Ascending aorta (tissue), 2 donors: Measurements from ENCODE around the gene PPIL1. TPM values are rescaled to one million over a fixed set of nuclear protein-coding genes. Genes with fewer than 3 reads are reported as not detected.

ENCODE experiments used
- DNase-seq, 2 donors: peaks; one replicate each; pipeline ENCODE4 v3.0.0-alpha.2; 2019; ENCODE audit warnings: low spot score in 2 of 2
- H3K27ac ChIP-seq, 2 donors: fragments of 200-600 bp; sonication (generic); one replicate each; pipeline ENCODE4 v1.5.1; 2016 to 2017; ENCODE audit warnings: mild to moderate bottlenecking in 1 of 2
- H3K27me3 ChIP-seq: fragments of 200-600 bp; sonication (generic); one replicate; pipeline ENCODE4 v1.5.1; 2017
- H3K36me3 ChIP-seq, 2 donors: fragments of 200-600 bp; sonication (generic); one replicate each; pipeline ENCODE4 v1.5.1; 2016
- H3K4me1 ChIP-seq, 2 donors: fragments of 200-600 bp; sonication (generic); one replicate each; pipeline ENCODE4 v1.5.1; 2016 to 2017; ENCODE audit warnings: mild to moderate bottlenecking in 1 of 2
- H3K4me3 ChIP-seq, 2 donors: fragments of 200-600 bp; sonication (generic); one replicate each; pipeline ENCODE4 v1.5.1; 2016 to 2017; ENCODE audit warnings: mild to moderate bottlenecking in 1 of 2
- H3K9me3 ChIP-seq, 2 donors: fragments of 200-600 bp; sonication (generic); one replicate each; pipeline ENCODE4 v1.5.1; 2016
- CTCF ChIP-seq, 3 experiments: fragments of 200-600 bp in 2 of 3; fragments of 450-650 bp in 1 of 3; sonication (generic) in 2 of 3; IDR thresholded peaks; one replicate each; pipeline ENCODE4 v1.5.1; 2016 to 2019; ENCODE audit warnings: antibody characterized with exemption in 3 of 3, mild to moderate bottlenecking in 1 of 3, moderate library complexity in 1 of 3
- intact Hi-C: fragments of 100-400 bp; cut with DNase I; formaldehyde crosslinking; loops from one replicate; pipeline ENCODE4 v1.15.1; 2023
- total RNA-seq: library from RNA; depleted of rRNA; stranded (reverse); fragments of >200 nt; gene quantifications from one replicate; pipeline ENCODE4 v1.1.0, GENCODE V29; 2016

The PPIL1 gene
- total RNA-seq, 1 donor from 2014 or later = 24.2 TPM

GRCh38 chr6:36912030-36912454 is 37.4 kb upstream of the PPIL1 start:
- H3K9me3 ChIP-seq = no peaks in the 10 kb centered on the region
- H3K27ac ChIP-seq = no peak overlapping the region
- no peak overlapping the region for H3K4me3 ChIP-seq
- no peak for DNase-seq
- intact Hi-C loops = no loop called here
- TF ChIP-seq CTCF (IDR thresholded peaks at IDR 0.05) = no peak
- H3K36me3 ChIP-seq = peaks cover 25 to 44% of the 10 kb centered on the region in 2 donors
- no peaks in the 10 kb centered on the region for H3K27me3 ChIP-seq
- H3K4me1 ChIP-seq = peaks cover 3 to 19% of the 10 kb centered on the region in 2 donors

- Histone ChIP-seq H3K27me3 (no peaks in the 10 kb centered on the region), H3K4me3 (no peak overlapping the region), H3K36me3 (peaks cover 14 to 29% of the 10 kb centered on the region in 2 donors), H3K4me1 (peaks cover 3 to 25% of the 10 kb centered on the region in 2 donors), H3K27ac (no peak overlapping the region), H3K9me3 (no peaks in the 10 kb centered on the region)
- no peak for TF ChIP-seq CTCF (IDR thresholded peaks at IDR 0.05)
- no peak for DNase-seq
- intact Hi-C loops = loop anchor here (1.0 kb wide), 1 partner anchor 9 kb away; no protein-coding TSS in a partner anchor
Observed at GRCh38 chr6:36908747-36909146, 34.1 kb upstream of the PPIL1 start.

GRCh38 chr6:36907781-36908180 is 33.2 kb upstream of the PPIL1 start:
- Histone ChIP-seq H3K27ac (peak overlapping the region; percentile 62 to 65), H3K9me3 (no peaks in the 10 kb centered on the region), H3K27me3 (no peaks in the 10 kb centered on the region), H3K4me1 (peaks cover 3 to 25% of the 10 kb centered on the region in 2 donors), H3K4me3 (no peak overlapping the region), H3K36me3 (peaks cover 22 to 30% of the 10 kb centered on the region in 2 donors)
- TF ChIP-seq CTCF (IDR thresholded peaks at IDR 0.05) = no peak
- peak in 1 of 2 donors; percentile 85 for DNase-seq
- intact Hi-C loops = loop anchor here (1.0 kb wide), 1 partner anchor 10 kb away; no protein-coding TSS in a partner anchor

GRCh38 chr6:36906539-36907325 is 32.1 kb upstream of the PPIL1 start:
- peaks cover 22 to 30% of the 10 kb centered on the region in 2 donors for H3K36me3 ChIP-seq
- H3K9me3 ChIP-seq = no peaks in the 10 kb centered on the region
- peaks cover 3 to 25% of the 10 kb centered on the region in 2 donors for H3K4me1 ChIP-seq
- TF ChIP-seq CTCF (IDR thresholded peaks at IDR 0.05) = no peak
- H3K4me3 ChIP-seq = no peak overlapping the region
- H3K27me3 ChIP-seq = no peaks in the 10 kb centered on the region
- DNase-seq = no peak
- H3K27ac ChIP-seq = peak overlapping the region; percentile 62 to 65
- intact Hi-C loops = no loop called here

- TF ChIP-seq CTCF (IDR thresholded peaks at IDR 0.05) = no peak
- H3K36me3 ChIP-seq = peaks cover 38 to 47% of the 10 kb centered on the region in 2 donors
- H3K27ac ChIP-seq = peak overlapping the region in 1 of 2 donors; percentile 29
- H3K27me3 ChIP-seq = no peaks in the 10 kb centered on the region
- no peak for DNase-seq
- no peaks in the 10 kb centered on the region for H3K9me3 ChIP-seq
- H3K4me1 ChIP-seq = peaks cover 3 to 25% of the 10 kb centered on the region in 2 donors
- intact Hi-C loops = no loop called here
- no peak overlapping the region for H3K4me3 ChIP-seq
Observed at GRCh38 chr6:36904851-36905393, 30.3 kb upstream of the PPIL1 start.
